Measurements from ENCODE around the gene ADCY7.

- no peak for TF ChIP-seq SRF (CRISPR knock-in tag; IDR thresholded peaks at IDR 0.05)
- no peak for TF ChIP-seq NFYB (IDR thresholded peaks at IDR 0.05; ENCODE audit: extremely low read depth, insufficient read length)
- no peak for TF ChIP-seq NCOA1 (IDR thresholded peaks at IDR 0.05; ENCODE audit: low read depth)
- no peak for TF ChIP-seq EZH2 (IDR thresholded peaks at IDR 0.05; ENCODE audit: borderline replicate concordance, low read depth, low read length)
- no peak for TF ChIP-seq CBFB (CRISPR knock-in tag; IDR thresholded peaks at IDR 0.05)
- TF ChIP-seq TCF7 (IDR thresholded peaks at IDR 0.05; ENCODE audit: borderline replicate concordance) = no peak
- TF ChIP-seq HOXB6 (CRISPR knock-in tag; IDR thresholded peaks at IDR 0.05; ENCODE audit: borderline replicate concordance) = no peak
- no peak for TF ChIP-seq CTCF (IDR thresholded peaks at IDR 0.05 in 2 of 3, conservative IDR thresholded peaks at IDR 0.05 in 1 of 3; ENCODE audit: insufficient read depth in 2 of 3, low read depth in 1 of 3, low read length in 3 of 3)
Measured at GRCh38 chr16:50290856-50291255, 24.5 kb downstream of the ADCY7 start.
